ENCODE results near the gene NUP188.
A peak's percentile ranks its signal among the peaks of the same experiment; 100 is the strongest.

Gene NUP188

DNA sequence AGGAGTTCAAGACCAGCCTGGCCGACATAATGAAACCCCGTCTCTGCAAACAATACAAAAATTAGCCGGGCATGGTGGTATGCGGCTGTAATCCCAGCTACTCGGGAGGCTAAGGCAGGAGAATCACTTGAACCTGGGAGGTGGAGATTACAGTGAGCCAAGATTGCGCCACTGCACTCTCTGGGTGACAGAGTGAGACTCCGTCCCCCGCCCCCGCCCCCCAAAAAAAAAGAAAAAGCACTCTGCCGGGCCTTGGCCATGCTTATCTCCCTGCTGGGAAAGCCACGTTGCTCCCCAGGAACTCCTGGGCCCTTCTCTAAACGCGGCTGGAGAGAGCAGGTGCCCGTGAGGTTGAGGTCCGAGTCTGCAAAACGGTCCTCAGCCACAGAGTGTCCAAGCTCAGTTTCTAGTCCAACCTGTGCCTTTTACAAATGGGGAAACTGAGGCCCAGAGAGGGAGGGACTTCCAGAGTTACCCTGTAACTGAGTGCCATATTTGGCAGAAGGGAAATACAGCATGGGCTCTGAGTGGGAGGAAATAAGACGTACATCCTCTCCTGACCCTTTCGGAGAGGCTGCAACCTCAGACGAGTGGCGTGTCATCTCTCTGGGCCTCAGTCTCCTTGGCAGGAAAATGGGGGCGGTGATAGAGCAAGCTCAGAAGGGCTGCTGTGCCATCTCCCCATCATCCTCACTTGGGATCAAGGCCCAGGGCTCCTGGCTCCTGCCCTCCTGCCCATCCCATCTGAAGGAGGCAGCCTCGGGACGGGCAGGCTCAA, 33.3 kb upstream of the NUP188 start:
- DNase-seq (ENCODE audit: low read depth) = no peak

DNA sequence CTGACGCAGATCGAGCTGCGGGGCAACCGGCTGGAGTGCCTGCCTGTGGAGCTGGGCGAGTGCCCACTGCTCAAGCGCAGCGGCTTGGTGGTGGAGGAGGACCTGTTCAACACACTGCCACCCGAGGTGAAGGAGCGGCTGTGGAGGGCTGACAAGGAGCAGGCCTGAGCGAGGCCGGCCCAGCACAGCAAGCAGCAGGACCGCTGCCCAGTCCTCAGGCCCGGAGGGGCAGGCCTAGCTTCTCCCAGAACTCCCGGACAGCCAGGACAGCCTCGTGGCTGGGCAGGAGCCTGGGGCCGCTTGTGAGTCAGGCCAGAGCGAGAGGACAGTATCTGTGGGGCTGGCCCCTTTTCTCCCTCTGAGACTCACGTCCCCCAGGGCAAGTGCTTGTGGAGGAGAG, 31.3 kb upstream of the NUP188 start:
- DNase-seq (ENCODE audit: low read depth) = no peak

DNA sequence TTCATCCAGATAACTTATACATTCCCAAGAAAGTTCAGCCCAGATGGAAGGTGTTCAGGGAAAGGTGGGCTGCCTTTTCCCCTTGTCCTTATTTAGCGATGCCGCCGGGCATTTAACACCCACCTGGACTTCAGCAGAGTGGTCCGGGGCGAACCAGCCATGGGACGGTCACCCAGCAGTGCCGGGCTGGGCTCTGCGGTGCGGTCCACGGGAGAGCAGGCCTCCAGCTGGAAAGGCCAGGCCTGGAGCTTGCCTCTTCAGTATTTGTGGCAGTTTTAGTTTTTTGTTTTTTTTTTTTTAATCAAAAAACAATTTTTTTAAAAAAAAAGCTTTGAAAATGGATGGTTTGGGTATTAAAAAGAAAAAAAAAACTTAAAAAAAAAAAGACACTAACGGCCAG, 30.8 kb upstream of the NUP188 start:
- no peak for DNase-seq (ENCODE audit: low read depth)

DNA sequence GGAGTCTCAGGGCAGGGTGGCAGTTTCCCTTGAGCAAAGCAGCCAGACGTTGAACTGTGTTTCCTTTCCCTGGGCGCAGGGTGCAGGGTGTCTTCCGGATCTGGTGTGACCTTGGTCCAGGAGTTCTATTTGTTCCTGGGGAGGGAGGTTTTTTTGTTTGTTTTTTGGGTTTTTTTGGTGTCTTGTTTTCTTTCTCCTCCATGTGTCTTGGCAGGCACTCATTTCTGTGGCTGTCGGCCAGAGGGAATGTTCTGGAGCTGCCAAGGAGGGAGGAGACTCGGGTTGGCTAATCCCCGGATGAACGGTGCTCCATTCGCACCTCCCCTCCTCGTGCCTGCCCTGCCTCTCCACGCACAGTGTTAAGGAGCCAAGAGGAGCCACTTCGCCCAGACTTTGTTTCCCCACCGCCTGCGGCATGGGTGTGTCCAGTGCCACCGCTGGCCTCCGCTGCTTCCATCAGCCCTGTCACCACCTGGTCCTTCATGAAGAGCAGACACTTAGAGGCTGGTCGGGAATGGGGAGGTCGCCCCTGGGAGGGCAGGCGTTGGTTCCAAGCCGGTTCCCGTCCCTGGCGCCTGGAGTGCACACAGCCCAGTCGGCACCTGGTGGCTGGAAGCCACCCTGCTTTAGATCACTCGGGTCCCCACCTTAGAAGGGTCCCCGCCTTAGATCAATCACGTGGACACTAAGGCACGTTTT, 30.2 kb upstream of the NUP188 start:
- DNase-seq (ENCODE audit: low read depth) = no peak

DNA sequence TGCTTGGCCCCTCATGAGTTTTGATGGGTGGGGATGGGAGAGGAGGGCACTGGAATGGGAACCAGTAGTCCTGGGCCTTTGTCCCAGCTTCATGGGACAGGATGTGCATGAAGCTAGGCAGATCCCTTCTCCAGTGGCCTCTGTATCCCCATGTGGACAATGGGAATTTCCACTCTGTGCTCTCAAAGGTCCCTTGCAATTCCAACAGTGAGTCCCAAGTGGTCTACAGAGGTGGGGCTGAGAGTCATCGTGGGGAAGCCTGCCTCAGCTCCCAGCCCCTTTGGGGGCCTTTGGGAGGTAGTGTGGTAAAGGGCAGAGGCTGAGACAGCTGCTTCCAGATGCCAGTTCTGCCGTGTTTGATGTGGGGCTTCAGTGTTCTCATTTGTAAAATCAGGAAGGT, 28.6 kb upstream of the NUP188 start:
- DNase-seq (ENCODE audit: low read depth) = no peak

DNA sequence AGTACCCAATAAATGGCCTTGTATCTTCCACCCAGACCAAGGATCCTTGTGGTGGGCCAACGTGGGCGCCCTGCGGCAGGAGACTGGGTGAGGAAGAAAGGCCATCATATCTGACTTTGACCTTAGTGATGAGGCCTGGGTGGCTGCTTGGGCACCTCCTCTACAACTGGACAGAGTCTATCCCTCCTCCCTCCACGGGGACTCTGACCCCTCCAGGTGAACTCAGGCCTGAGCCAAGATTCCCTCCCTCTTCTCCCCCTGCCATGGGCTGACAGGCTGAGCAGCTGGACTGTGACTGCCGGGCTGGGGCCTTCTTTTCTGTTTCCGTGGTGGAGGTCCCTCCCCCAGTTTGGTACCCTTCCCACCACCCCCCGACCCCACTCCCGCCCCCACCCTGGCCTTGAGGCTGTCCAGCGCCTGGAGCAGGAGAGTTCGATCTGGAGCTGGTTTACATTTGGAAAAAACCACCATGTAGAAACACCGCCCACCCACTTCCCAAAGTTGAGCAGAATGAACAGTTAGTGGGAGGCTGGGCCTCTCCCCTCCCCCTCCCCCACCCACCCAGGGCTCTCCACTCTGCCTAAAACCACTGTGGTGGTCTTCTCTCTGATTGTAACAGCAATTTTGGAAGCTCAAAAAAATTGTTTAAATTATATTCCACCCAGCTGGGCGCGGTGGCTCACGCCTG, 28.0 kb upstream of the NUP188 start:
- no peak for DNase-seq (ENCODE audit: low read depth)

DNA sequence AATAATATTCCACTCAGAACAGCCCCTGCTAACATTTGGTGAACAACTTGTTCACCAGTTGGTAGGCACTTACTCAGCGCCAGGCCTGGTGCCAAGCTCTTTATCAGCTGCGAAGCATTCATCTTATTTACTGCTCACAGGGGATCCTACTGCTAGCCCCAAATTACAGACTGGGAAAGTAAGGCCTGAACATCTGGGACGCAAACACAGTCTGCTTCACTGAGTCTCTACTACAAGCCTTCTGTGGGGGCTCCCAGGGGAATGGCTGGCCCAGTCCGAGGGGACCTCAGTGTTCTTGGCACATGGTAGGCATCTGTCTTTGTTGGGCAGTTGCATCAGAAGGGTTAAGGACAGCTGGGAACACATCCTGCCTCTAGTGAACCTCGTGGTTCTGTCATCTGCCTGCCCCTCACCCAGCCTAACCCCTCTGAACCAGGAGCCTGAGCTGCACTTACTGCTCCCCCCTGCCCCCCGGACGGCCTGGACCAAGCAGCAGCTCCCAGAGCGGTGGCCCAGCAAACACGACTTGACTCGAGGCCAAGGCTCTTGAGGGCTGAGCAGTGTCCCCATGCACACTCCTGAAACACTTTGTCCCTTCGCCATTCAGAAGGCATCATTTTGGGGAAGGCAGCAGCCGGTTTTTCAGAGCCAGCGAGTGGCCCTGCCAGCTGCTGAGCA, 27.0 kb upstream of the NUP188 start, which contains the start of gene PHYHD1:
TSS of gene PHYHD1 (plus strand) at position 602 of the 678 bp plus-strand sequence. CDS start 1,342 bp downstream, outside the sequence.
- DNase-seq (ENCODE audit: low read depth) = no peak

DNA sequence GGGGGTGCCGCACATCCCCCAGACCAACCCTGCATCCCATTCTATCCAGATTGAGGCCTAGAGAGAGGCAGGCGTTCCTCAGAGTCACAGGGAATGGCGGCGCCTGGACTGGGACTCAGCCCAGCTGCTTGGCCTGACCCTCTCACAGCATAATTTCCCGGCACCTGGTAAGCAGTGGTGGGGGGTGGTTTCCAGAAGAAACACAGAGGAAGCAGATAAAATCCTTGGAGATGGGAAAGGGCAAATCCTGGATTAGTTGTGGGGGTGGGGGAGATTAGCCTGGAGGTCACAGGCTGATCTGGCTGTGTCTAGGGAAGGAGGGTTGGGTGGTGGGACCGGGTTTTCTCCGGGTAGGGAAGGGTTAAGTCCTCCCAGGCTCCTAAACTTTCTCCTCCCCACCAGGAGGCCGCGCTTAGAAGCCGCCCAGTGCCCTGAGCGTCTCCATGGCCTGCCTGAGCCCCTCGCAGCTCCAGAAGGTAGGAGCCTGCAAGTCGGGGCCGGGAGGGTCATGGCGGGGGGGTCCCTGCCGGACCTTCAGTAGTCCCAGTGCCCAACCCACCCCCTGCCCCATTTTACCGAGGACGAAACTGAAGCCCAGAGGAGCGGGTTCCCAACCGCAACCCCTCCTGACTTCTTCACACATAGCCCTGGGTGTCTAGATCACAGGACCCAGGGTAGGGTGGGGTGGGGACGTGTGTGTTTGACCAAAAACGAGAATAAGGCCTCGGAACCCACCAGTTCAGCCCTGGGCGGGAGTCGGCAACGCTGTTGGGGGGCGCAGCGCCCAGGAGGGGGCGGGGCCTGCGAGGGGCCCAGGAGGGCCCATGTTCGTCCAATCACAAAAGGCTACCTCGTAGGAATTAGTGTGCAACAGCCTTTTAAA, 25.4 kb upstream of the NUP188 start:
- no peak for DNase-seq (ENCODE audit: low read depth)

DNA sequence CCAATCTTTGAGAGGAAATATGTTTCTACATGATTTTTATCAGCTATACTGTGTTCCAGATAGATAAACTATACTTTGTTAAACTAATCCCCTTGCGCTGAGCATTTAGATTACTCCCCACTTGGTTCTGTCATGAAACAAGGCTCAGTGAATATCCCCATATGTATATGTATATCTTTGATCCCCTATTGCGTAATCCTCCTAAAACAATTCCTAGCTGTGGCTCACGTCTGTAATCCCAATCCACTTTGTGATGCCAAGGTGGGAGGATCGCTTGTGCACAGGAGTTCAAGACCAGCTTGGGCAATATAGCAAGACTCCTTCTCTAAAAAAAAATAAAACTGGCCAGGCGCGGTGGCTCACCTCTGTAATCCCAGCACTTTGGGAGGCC, 24.0 kb upstream of the NUP188 start:
- DNase-seq (ENCODE audit: low read depth) = no peak

DNA sequence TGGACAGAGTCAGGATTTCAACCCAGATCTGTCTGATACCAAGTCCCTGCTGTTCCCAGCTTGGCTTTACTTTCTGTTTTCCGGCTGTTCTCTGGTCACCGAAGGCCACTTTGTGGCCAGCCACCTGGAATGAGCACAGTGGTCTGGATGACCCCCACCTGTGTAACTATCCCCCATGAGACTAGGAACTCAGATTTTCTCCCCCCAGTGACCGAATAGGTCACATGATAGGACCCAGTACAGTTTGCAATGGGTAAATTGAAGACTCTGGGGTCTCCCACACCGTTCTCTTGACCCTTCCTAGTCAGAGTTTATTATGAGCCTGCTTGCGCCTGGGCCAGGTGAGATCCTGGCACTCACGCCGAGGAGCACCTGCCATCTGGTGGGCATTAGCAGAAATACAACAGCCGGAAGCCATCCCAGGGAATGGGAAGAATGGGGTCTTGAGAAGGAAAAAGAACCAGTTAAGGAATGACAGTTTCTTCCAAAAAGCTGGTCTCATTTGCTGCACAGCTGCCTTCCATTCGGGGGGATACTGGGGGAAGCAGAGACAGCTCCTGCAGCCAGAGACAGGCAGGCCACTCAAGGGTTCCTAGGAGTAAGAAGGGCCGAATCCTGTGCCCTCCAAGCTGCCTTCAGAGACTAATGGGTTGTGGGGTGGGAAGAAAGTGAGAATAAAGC, 19.6 kb upstream of the NUP188 start:
- DNase-seq (ENCODE audit: low read depth) = peak; percentile 14

DNA sequence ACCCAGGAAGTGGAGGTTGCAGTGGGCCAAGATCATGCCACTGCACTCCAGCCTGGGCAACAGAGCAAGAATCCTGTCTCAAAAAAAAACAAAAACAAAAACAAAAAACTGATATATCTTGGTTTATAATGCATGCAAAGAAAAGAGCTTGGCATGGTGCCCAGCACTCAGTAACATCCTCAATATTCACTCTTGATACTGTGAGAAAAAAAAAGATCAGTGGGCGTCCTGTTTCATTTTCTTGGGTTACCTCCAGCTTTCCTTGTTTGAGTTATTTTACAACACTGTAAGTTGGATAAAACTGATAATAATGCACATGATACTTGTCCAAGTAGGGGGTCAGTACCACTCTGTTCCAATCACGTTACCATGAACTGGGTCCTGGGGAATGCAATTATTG, 18.9 kb upstream of the NUP188 start:
- DNase-seq (ENCODE audit: low read depth) = no peak

DNA sequence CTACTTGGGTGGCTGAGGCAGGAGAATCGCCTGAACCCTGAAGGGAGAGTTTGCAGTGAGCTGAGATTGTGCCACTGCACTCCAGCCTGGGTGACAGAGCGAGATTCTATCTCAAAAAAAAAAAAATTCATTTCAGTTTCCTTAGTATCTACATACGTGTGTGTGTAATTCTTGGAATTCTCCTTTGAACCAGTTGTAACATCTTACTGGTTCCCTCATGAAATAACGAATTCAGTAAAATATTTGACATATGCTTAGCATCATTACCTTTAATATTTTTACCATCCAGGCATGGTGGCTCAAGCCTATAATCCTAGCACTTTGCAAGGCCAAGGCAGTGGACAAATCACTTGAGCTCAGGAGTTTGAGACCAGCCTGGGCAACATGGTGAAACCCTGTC, 17.9 kb upstream of the NUP188 start:
- DNase-seq (ENCODE audit: low read depth) = no peak

DNA sequence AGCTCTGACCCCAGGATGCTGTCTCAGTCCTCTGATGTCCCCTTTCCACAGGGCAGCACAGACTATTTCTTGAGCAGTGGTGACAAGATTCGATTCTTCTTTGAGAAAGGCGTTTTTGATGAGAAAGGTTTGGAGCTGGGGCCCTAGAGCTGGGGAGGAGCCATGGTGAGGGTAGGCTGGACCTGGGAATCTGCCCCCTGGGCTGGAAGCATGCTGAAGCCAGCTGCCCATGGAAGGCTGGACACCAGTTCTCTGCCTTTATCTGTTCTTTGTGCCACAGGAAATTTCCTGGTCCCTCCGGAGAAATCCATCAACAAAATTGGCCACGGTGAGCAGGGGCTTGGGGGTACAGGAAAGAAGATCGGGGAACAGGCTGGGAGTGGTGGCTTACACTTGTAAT, 13.8 kb upstream of the NUP188 start:
- no peak for DNase-seq (ENCODE audit: low read depth)

DNA sequence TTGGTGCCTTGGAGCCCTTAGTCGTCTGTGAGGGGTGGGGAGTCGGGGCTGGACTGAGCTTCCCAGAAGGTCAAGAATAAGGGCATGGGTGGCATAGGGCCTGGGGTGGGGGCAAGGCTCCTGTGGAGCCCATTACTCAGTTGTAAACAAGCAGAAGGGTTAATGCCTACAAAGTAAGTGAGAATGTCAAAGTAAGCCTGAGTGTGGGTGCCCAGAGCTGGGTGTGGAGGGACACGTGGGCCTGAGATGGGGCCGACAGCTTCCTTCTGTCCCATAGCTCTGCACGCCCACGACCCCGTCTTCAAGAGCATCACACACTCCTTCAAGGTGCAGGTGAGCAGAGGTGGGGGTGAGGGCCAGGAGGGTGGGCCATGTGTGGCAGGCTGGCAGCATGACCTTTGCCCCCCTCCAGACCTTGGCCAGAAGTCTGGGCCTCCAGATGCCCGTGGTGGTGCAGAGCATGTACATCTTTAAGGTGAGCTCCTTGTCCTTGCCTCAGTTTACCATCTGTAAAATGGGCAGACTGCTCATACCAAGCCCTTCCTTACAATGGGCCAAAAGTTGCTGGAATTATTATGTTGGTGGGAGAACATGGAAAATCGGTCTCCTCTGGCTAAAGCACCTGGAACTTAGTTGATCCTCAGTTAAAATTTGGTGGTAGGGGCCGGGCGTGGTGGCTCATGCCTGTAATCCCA, 11.2 kb upstream of the NUP188 start:
- DNase-seq (ENCODE audit: low read depth) = no peak

DNA sequence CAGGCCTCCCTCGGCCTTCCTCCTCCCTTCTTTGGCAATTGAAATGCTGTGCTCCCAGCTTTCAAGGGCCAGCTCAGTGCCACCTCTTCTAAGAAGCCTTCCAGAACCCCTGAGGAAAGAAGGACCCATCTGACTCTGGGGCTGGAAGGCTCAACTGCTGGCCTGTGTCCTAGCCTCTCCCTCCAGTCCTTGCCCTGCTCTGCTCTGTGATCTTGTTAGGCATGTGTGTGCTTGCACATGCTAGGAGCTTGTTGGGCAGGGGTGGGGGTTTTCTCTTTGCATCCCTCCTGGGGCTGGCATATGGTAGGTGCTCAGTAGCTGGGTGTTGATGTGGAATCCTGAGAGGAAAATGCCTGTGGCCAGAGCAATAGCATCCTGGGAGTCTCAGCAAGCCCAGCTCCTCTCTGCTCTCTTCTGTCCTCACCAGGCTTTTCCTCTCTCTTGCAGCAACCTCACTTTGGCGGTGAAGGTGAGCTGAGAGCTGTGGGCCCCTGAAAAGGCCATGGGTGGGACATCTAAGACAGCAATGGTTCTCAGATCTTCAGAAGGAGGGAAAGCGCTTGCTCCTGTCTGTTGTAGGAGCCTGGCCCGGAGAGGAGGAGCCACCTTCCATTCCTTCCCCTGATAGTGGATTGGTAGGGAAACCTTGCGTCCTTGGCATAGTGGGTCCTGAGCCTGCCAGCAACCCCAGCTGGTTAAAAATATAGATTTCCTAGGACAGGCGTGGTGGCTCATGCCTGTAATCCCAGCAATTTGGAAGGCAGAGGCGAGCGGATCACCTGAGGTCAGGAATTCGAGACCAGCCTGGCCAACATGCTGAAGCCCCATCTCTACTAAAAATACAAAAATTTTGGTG, 10.0 kb upstream of the NUP188 start:
- no peak for DNase-seq (ENCODE audit: low read depth)

DNA sequence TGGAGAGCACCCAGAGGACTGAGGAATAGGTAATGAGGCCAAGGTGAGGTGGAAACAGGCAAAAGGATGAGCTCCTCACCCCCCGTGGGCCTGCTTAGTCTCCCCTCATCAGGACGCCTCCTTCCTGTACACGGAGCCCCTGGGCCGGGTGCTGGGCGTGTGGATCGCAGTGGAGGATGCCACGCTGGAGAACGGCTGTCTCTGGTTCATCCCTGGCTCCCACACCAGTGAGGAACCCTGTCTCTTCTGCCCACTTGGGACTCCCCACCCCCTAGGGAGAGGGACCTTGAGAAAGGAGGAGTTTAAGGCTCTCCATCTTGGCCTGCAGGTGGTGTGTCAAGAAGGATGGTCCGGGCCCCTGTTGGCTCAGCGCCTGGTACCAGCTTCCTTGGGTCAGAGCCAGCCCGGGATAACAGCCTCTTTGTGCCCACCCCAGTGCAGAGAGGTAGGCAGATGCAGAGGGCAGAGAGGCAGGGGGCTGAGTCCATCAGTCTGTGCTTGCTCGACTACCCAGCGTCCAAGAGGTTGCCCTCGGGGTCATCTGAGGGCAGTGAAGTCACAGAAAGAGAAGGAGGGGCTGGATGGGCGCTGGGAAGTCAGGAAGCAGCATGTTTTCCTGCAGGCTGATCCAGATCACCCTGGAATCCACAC, 7.1 kb upstream of the NUP188 start:
- DNase-seq (ENCODE audit: low read depth) = no peak

DNA sequence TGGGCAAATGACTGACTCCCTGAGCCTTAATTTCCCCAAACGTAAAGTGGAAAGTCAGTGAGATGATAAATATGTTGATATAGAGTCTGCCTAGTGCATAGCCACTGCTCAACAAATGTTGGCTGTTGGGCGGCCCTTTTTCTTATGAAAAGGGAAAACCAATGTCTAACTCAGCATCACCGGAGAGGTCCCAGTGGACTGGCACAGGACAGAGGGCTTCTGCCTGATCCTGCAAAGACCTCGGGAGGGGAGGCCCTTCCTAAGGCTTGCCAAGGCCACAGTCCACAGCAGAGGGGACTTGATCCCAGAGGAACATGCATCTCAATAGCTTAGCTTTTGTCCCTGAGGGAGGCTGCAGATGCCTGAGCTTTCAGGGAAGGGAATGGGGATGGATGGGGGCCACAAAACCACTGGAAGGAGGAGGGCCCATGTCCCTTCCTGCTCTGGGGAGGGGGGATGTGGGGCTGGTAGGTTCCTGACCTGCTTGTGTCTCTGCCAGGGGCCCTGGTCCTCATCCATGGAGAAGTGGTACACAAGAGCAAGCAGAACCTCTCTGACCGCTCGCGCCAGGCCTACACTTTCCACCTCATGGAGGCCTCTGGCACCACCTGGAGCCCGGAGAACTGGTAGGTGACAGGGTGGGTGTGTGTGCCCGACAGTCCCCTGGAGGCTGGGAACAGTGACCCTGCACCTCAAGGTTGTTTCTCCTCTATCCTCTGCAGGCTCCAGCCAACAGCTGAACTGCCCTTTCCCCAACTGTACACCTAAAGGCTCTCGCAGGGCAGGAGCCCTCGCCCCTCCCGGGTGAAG, 6.3 kb upstream of the NUP188 start:
- DNase-seq (ENCODE audit: low read depth) = no peak

All from activated T-helper 1 cell treated with Interleukin-2 at 50 U/mL for 16 hours (primary cell).